Omental fat pad (tissue), 4 donors: Measurements from ENCODE around the gene FLYWCH2. TPM values are rescaled to one million over a fixed set of nuclear protein-coding genes. Genes with fewer than 3 reads are reported as not detected.

ENCODE experiments used
- ATAC-seq: fragments of 150-250 bp; one replicate; pipeline ENCODE4 v1.9.1; 2016; ENCODE audit warnings: mild to moderate bottlenecking, moderate library complexity; ENCODE audit not compliant: low FRiP score
- DNase-seq: peaks from one replicate; pipeline ENCODE4 v3.0.0-alpha.2; 2019; ENCODE audit warnings: low spot score
- CTCF ChIP-seq, 3 donors: fragments of 450-650 bp; IDR thresholded peaks; one replicate each; pipeline ENCODE4 v1.5.1; 2016 to 2017; ENCODE audit warnings: antibody characterized with exemption in 3 of 3, mild to moderate bottlenecking in 3 of 3, moderate library complexity in 2 of 3
- total RNA-seq, 4 donors: library from RNA; depleted of rRNA; stranded (reverse); fragments of >200 nt; gene quantifications; one replicate each; pipeline ENCODE4 v1.1.0, GENCODE V29; 2016

Gene FLYWCH2
- total RNA-seq, 4 donors from 2014 or later = 22.1 to 78.7 (median 37.3) TPM

- DNase-seq (no peak), ATAC-seq (no peak)
- no peak for TF ChIP-seq CTCF (IDR thresholded peaks at IDR 0.05)
These were observed 43.2 kb upstream of the FLYWCH2 start for GRCh38 chr16:2839650-2840450.

DNA sequence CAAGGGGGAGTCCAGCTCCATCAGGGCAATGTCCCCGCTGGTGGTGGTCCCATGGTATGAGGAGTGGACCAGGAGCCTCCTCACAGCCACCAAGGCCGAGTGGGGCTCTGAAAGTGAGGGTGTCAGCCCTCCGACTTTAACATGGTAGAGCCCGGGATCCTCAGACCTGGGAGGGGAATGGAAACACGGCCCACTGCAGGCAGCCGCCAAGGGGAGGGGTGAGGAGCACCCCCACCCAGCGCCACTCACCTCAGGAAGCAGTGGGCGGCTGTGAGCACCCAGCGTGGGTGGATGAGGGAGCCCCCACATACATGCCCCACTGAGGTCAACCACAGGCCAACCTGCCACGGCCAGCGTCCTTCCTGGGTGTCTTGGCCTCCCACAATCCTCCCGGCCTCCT lies 42.1 kb upstream of the FLYWCH2 start:
- TF ChIP-seq CTCF (IDR thresholded peaks at IDR 0.05) = no peak
- ATAC-seq (no peak), DNase-seq (no peak)

- no peak for ATAC-seq
- DNase-seq = no peak
- no peak for TF ChIP-seq CTCF (IDR thresholded peaks at IDR 0.05)
These were observed 41.2 kb upstream of the FLYWCH2 start for GRCh38 chr16:2841606-2842339.

DNA sequence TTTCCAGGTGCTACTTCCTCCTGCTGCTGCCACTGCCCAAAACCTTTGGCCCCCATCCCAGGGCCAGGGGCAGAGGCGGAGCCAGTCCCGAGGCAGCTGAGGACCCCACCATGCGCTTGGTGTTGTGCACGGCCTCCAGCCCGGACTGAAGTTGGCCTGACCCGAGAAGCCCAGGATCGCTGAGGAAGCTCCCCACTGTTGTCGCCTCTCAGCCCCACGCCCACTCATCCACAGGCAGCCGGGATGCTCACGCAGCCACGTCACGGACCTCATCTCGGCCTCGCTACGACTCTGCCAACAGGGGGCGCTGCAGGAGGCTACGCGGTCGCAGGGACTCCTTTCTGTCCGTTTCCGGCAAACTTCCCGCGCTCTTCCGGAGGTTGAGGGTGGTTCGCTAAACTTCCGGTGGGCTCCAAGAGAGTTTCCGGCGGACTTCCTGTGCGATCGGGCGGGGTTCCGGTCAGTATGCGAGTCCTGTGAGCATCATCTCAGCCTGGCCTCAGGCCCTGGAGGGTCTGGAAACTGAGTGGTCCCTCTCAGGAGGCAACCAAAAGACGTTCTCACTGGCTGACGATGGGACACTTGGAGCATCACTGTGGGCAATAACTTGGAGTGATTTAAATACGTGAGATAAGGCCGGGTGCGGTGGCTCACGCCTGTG lies 40.5 kb upstream of the FLYWCH2 start:
- no peak for ATAC-seq
- no peak for TF ChIP-seq CTCF (IDR thresholded peaks at IDR 0.05)
- no peak for DNase-seq

DNA sequence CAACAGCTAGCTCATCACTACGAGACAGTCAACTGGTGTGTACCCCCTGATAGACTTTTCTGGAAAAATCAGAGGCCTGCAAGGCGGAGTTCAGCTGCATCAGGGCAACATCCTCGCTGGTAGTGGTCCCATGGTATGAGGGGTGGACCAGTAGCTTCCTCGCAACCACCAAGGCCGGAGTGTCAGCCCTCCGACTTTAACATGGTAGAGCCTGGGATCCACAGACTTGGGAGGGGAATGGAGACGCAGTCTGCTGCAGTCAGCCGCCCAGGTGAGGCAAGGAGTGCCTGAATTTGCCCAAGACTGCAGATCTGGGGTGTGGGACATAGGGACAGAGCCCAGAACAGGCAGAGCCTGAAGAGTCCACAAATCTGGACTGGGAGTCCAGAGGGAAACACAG lies 39.5 kb upstream of the FLYWCH2 start:
- no peak for DNase-seq
- no peak for ATAC-seq
- no peak for TF ChIP-seq CTCF (IDR thresholded peaks at IDR 0.05)

DNA sequence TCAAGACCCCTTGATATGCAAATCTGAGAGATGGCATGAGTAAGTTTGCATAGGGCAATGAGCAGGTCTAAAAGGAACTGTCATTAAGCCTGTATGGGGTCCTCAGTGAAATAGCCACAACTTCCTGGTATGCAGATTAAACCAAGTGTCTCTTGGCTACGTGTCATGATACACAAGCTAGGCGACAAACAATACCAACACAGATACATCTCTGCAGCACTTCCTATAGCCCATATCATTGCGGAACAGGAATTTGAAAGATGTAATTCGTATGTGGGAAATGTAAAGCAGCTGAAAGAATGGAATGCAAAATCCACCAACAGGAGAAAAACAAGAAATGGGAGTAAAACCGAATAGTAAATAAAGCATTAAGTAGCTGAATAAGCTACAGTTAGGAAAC lies 37.9 kb upstream of the FLYWCH2 start:
- TF ChIP-seq CTCF (IDR thresholded peaks at IDR 0.05) = no peak
- DNase-seq (no peak), ATAC-seq (no peak)
